A673 (cell line): Measurements from ENCODE around the gene KCNK18.

Experiments used
- CTCF ChIP-seq: fragments of 300-800, 200-600 bp; sonication (generic); conservative IDR thresholded peaks from 2 replicates; pipeline ENCODE4 v1.5.1; 2017; ENCODE audit warnings: low read depth, mild to moderate bottlenecking, antibody characterized with exemption, low read length, moderate library complexity, mixed read lengths
- EZH2 ChIP-seq: fragments of 200-600 bp; sonication (generic); IDR thresholded peaks from 2 replicates; pipeline ENCODE4 v1.6.1; 2017; ENCODE audit warnings: borderline replicate concordance, low read depth, mild to moderate bottlenecking, mixed read lengths, antibody characterized with exemption, low read length; ENCODE audit not compliant: poor library complexity, severe bottlenecking

DNA sequence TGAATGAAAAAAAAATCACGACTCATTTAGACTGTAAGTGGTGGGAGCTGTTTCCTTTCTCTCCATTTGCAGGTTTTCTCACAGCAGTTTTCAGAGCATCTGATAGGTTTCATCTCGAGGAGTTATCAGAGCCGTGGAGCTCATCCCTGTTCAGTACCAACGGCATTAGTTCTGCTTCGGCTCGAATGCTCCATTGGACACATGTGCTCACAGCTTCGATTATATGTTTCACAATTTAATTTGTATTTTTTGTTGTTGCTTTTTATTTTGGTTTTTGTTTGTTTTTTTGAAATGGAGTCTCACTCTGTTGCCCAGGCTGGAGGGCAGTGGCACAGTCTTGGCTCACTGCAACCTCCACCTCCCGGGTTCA lies 45.2 kb downstream of the KCNK18 start:
- TF ChIP-seq CTCF: no peak
- TF ChIP-seq EZH2: peak; percentile 8
